GM21515 (cell line): ENCODE data around the gene ZCCHC24.
"Not testable (repeated sequence)": the region's sequence is repeated elsewhere in the genome, so short reads cannot be mapped to it uniquely, and the experiment has no call there.

Source experiments
- ATAC-seq: cut with Tn5 transposase; IDR thresholded peaks from one replicate; pipeline ENCODE4 v1.9.1; 2021; ENCODE audit not compliant: unreplicated experiment

The ZCCHC24 gene

GRCh38 chr10:79347894-79348639 is 97.4 kb downstream of the ZCCHC24 start:
- ATAC-seq = peak; percentile 66

- peak; percentile 80 for ATAC-seq
These were observed 98.1 kb downstream of the ZCCHC24 start, which contains the start of gene PPIF for GRCh38 chr10:79347226-79347893. Gene PPIF, plus strand, starts transcription at chr10:79347469. Its CDS starts 80 bp downstream, at chr10:79347549.

- peak; percentile 3 for ATAC-seq
These were observed 98.8 kb downstream of the ZCCHC24 start for GRCh38 chr10:79346388-79347225.

GRCh38 chr10:79346012-79346340 is 99.4 kb downstream of the ZCCHC24 start:
- ATAC-seq = no peak

GRCh38 chr10:79345241-79346011 is 100.0 kb downstream of the ZCCHC24 start:
- no peak for ATAC-seq

- ATAC-seq = no peak
These were observed 100.8 kb downstream of the ZCCHC24 start for GRCh38 chr10:79344502-79345195.

GRCh38 chr10:79342811-79343561 is 102.4 kb downstream of the ZCCHC24 start:
- no peak for ATAC-seq

GRCh38 chr10:79342295-79342761 is 103.1 kb downstream of the ZCCHC24 start:
- no peak for ATAC-seq

GRCh38 chr10:79340646-79341244 is 104.7 kb downstream of the ZCCHC24 start:
- no peak for ATAC-seq

- ATAC-seq = no peak
These were observed 106.2 kb downstream of the ZCCHC24 start for GRCh38 chr10:79339266-79339665.

GRCh38 chr10:79337783-79338469 is 107.5 kb downstream of the ZCCHC24 start:
- ATAC-seq = not testable (repeated sequence)

GRCh38 chr10:79336739-79337138 is 108.7 kb downstream of the ZCCHC24 start:
- no peak for ATAC-seq

- no peak for ATAC-seq
These were observed 109.1 kb downstream of the ZCCHC24 start for GRCh38 chr10:79336276-79336675.

GRCh38 chr10:79335470-79336235 is 109.8 kb downstream of the ZCCHC24 start:
- ATAC-seq = no peak

- no peak for ATAC-seq
These were observed 110.3 kb downstream of the ZCCHC24 start for GRCh38 chr10:79335094-79335469.

- no peak for ATAC-seq
These were observed 110.9 kb downstream of the ZCCHC24 start for GRCh38 chr10:79334573-79334972.

GRCh38 chr10:79333513-79333912 is 111.9 kb downstream of the ZCCHC24 start:
- no peak for ATAC-seq
